IMR-90 (cell line): ENCODE measurements around the gene MICAL3. TPM values are rescaled to one million over a fixed set of nuclear protein-coding genes. Genes with fewer than 3 reads are reported as not detected.
A peak's percentile ranks its signal among the peaks of the same experiment; 100 is the strongest.

Experiments used
- ATAC-seq: fragments of 200-7000 bp; cut with Tn5 transposase; 2 replicates; pipeline ENCODE4 v1.9.1; 2020; ENCODE audit warnings: low read depth, mild to moderate bottlenecking, moderate library complexity
- BruUV-seq: library from RNA; stranded (reverse); fragments of 400-500 nt; replicated peaks from 2 replicates; lab custom pipeline; 2021; lab: Mats Ljungman, UMichigan
- CTCF ChIA-PET: fragments of 300-600 bp; formaldehyde crosslinking; extraction: SDS; loops from one replicate; lab custom pipeline; 2021; ENCODE audit warnings: antibody characterized with exemption; lab: Yijun Ruan, JAX
- POLR2A ChIA-PET: fragments of 300-600 bp; sonication (Branson Sonifier 250); formaldehyde crosslinking; loops from one replicate; lab custom pipeline; 2022; ENCODE audit warnings: antibody characterized with exemption; ENCODE audit not compliant: unreplicated experiment; lab: Charles Lee
- DNase-seq: peaks from one replicate; pipeline ENCODE4 v3.0.0; 2013
- H2AFZ ChIP-seq: replicated peaks from 2 replicates; pipeline ENCODE3; 2013; ENCODE audit warnings: low read length, mild to moderate bottlenecking; ENCODE audit not compliant: poor library complexity
- H2AK5ac ChIP-seq: 2 replicates; pipeline ENCODE4 v1.6.1; 2013; ENCODE audit warnings: low read depth, low read length, inconsistent platforms
- H2AK9ac ChIP-seq: replicated peaks from 2 replicates; pipeline ENCODE3; 2013; ENCODE audit warnings: mild to moderate bottlenecking, low read depth, low read length, moderate library complexity; ENCODE audit not compliant: poor library complexity
- H2BK120ac ChIP-seq: 2 replicates; pipeline ENCODE4 v1.6.1; 2013; ENCODE audit warnings: low read depth, low read length, inconsistent platforms
- H2BK15ac ChIP-seq: 3 replicates; pipeline ENCODE4 v1.6.1; 2013; ENCODE audit warnings: low read depth, low read length, inconsistent platforms
- H2BK20ac ChIP-seq: 2 replicates; pipeline ENCODE4 v1.6.1; 2013; ENCODE audit warnings: low read depth, mild to moderate bottlenecking, inconsistent platforms, low read length, moderate library complexity
- H2BK5ac ChIP-seq: 2 replicates; pipeline ENCODE4 v1.6.1; 2013; ENCODE audit warnings: mild to moderate bottlenecking, low read depth, low read length, inconsistent platforms; ENCODE audit not compliant: poor library complexity, severe bottlenecking
- H3K14ac ChIP-seq: replicated peaks from 2 replicates; pipeline ENCODE4 v1.6.1; 2013; ENCODE audit warnings: low read depth, low read length, inconsistent platforms
- H3K18ac ChIP-seq: 2 replicates; pipeline ENCODE4 v1.6.1; 2013; ENCODE audit warnings: low read depth, low read length, control low read depth
- H3K23ac ChIP-seq: 2 replicates; pipeline ENCODE4 v1.6.1; 2013; ENCODE audit warnings: low read depth, low read length, inconsistent platforms
- H3K27ac ChIP-seq: 2 replicates; pipeline ENCODE4 v1.5.1; 2013; ENCODE audit warnings: mild to moderate bottlenecking, control low read depth, low read length; ENCODE audit not compliant: insufficient read depth
- H3K27me3 ChIP-seq: 2 replicates; pipeline ENCODE4 v1.6.1; 2013; ENCODE audit warnings: low read length; ENCODE audit not compliant: control insufficient read depth, insufficient read depth
- H3K36me3 ChIP-seq: 2 replicates; pipeline ENCODE4 v1.6.1; 2013; ENCODE audit warnings: low read length, mixed read lengths; ENCODE audit not compliant: control insufficient read depth, insufficient read depth
- H3K4ac ChIP-seq: 2 replicates; pipeline ENCODE4 v1.6.1; 2013; ENCODE audit warnings: low read depth, low read length, inconsistent platforms
- H3K4me1 ChIP-seq: 2 replicates; pipeline ENCODE4 v1.6.1; 2013; ENCODE audit warnings: low read length, mixed read lengths; ENCODE audit not compliant: control insufficient read depth, insufficient read depth
- H3K4me2 ChIP-seq: 2 replicates; pipeline ENCODE4 v1.6.1; 2013; ENCODE audit warnings: low read depth, mild to moderate bottlenecking, control low read depth, low read length, moderate library complexity
- H3K4me3 ChIP-seq: 2 replicates; pipeline ENCODE4 v1.5.1; 2013; ENCODE audit warnings: low read depth, mild to moderate bottlenecking, control low read depth, low read length, moderate library complexity; ENCODE audit not compliant: insufficient read depth
- H3K56ac ChIP-seq: 2 replicates; pipeline ENCODE4 v1.6.1; 2013; ENCODE audit warnings: low read length, inconsistent platforms; ENCODE audit not compliant: insufficient read depth; ENCODE audit errors: extremely low read depth
- H3K79me1 ChIP-seq, 2 experiments: 2 replicates each; pipeline ENCODE4 v1.6.1; 2013; ENCODE audit warnings: low read length in 2 of 2, inconsistent platforms in 1 of 2, low read depth in 1 of 2
- H3K9ac ChIP-seq: 2 replicates; pipeline ENCODE4 v1.6.1; 2013; ENCODE audit warnings: low read depth, low read length, control low read depth
- H3K9me1 ChIP-seq: 2 replicates; pipeline ENCODE4 v1.6.1; 2013; ENCODE audit warnings: low read length, inconsistent platforms; ENCODE audit not compliant: insufficient read depth
- H3K9me3 ChIP-seq: 2 replicates; pipeline ENCODE4 v1.6.1; 2013; ENCODE audit warnings: low read length; ENCODE audit not compliant: control insufficient read depth, insufficient read depth
- H4K20me1 ChIP-seq: 2 replicates; pipeline ENCODE4 v1.6.1; 2013; ENCODE audit warnings: low read length, inconsistent platforms; ENCODE audit not compliant: insufficient read depth
- H4K5ac ChIP-seq: 2 replicates; pipeline ENCODE4 v1.6.1; 2013; ENCODE audit warnings: mild to moderate bottlenecking, low read depth, low read length, control low read depth
- H4K8ac ChIP-seq, 2 experiments: 2 replicates each; pipeline ENCODE4 v1.6.1; 2013; ENCODE audit warnings: low read depth in 2 of 2, low read length in 2 of 2, control low read depth in 1 of 2, inconsistent platforms in 1 of 2
- H4K91ac ChIP-seq: 2 replicates; pipeline ENCODE4 v1.6.1; 2013; ENCODE audit warnings: low read depth, low read length, inconsistent platforms; ENCODE audit not compliant: insufficient read depth
- BHLHE40 ChIP-seq: fragments of 150-350 bp; IDR thresholded peaks from 2 replicates; pipeline ENCODE4 v1.6.1; 2016; ENCODE audit warnings: mild to moderate bottlenecking, low read depth, low read length
- CEBPB ChIP-seq: IDR thresholded peaks from 2 replicates; pipeline ENCODE4 v1.6.1; 2012; ENCODE audit warnings: low read depth, low read length, improper control_type of control experiment
- CHD1 ChIP-seq: IDR thresholded peaks from 2 replicates; pipeline ENCODE4 v1.6.1; 2012; ENCODE audit warnings: low read depth, low read length, improper control_type of control experiment
- FOS ChIP-seq: fragments of 150-350 bp; IDR thresholded peaks from 2 replicates; pipeline ENCODE4 v1.6.1; 2016; ENCODE audit warnings: low read depth, low read length
- MAFK ChIP-seq: IDR thresholded peaks from 2 replicates; pipeline ENCODE4 v1.6.1; 2012; ENCODE audit warnings: low read depth, low read length, improper control_type of control experiment
- MAZ ChIP-seq: IDR thresholded peaks from 2 replicates; pipeline ENCODE4 v1.6.1; 2012; ENCODE audit warnings: low read depth, mild to moderate bottlenecking, low read length, improper control_type of control experiment, moderate library complexity, borderline replicate concordance
- MXI1 ChIP-seq: IDR thresholded peaks from 2 replicates; pipeline ENCODE4 v1.6.1; 2012; ENCODE audit warnings: low read depth, mild to moderate bottlenecking, low read length, moderate library complexity, borderline replicate concordance
- NFE2L2 ChIP-seq: fragments of 150-350 bp; IDR thresholded peaks from 2 replicates; pipeline ENCODE4 v1.6.1; 2016; ENCODE audit warnings: low read depth, mild to moderate bottlenecking, low read length
- POLR2A ChIP-seq: IDR thresholded peaks from 2 replicates; pipeline ENCODE4 v1.6.1; 2012; ENCODE audit warnings: mild to moderate bottlenecking, low read depth, low read length
- RAD21 ChIP-seq: IDR thresholded peaks from 2 replicates; pipeline ENCODE4 v1.6.1; 2012; ENCODE audit warnings: low read length, improper control_type of control experiment
- RCOR1 ChIP-seq: IDR thresholded peaks from 2 replicates; pipeline ENCODE4 v1.6.1; 2012; ENCODE audit warnings: mild to moderate bottlenecking, low read length, improper control_type of control experiment; ENCODE audit not compliant: insufficient replicate concordance
- RFX5 ChIP-seq: IDR thresholded peaks from 2 replicates; pipeline ENCODE4 v1.8.0; 2012; ENCODE audit warnings: low read depth, mild to moderate bottlenecking, low read length, moderate library complexity
- SMC3 ChIP-seq: fragments of 150-350 bp; IDR thresholded peaks from 2 replicates; pipeline ENCODE4 v1.6.1; 2016; ENCODE audit warnings: low read depth, mild to moderate bottlenecking, antibody characterized with exemption, low read length, moderate library complexity
- WGBS, 2 experiments: methylation state at CpG; one replicate each; pipeline versions ENCODE4 v1.1.5 to v1.1.7; 2013; ENCODE audit warnings: missing lambda C conversion rate in 2 of 2; ENCODE audit not compliant: insufficient read length in 1 of 2; ENCODE audit errors: extremely low coverage in 2 of 2; 5-methylcytosine and 5-hydroxymethylcytosine counted together
- dilution Hi-C: fragments of 300-500 bp; cut with HindIII; formaldehyde crosslinking; loops from one replicate; pipeline ENCODE4 v1.14.3; 2018; ENCODE audit warnings: low sequenced_read_pairs; ENCODE audit not compliant: unreplicated experiment
- in situ Hi-C: fragments of 300-500 bp; cut with MboI; formaldehyde crosslinking; loops from 3 replicates; pipeline ENCODE4 v1.14.3; 2019; ENCODE audit warnings: low sequenced_read_pairs, inconsistent platforms, mixed read lengths
- intact Hi-C: fragments of 100-400 bp; cut with micrococcal nuclease; formaldehyde crosslinking; loops from 2 replicates; pipeline ENCODE4 v1.10.0; 2022
- polyA plus RNA-seq, 3 experiments: library from polyadenylated mRNA; depleted of rRNA; stranded (reverse); fragments of >200 nt; gene quantifications; 2 replicates each; pipeline ENCODE4 v1.2.3, GENCODE V29; 2012; ENCODE audit warnings: low replicate concordance in 1 of 3
- total RNA-seq: library from RNA; depleted of rRNA; stranded (reverse); fragments of >200 nt; gene quantifications from 2 replicates; pipeline ENCODE4 v1.2.3, GENCODE V29; 2012
- TF ChIP-seq, protein P1 (sequence below): fragments of 150-350 bp; IDR thresholded peaks from 2 replicates; pipeline ENCODE4 v1.6.1; 2016; ENCODE audit warnings: low read depth, mild to moderate bottlenecking, low read length, moderate library complexity, borderline replicate concordance
- TF ChIP-seq, protein P2 (sequence below): fragments of 150-350 bp; IDR thresholded peaks from 2 replicates; pipeline ENCODE4 v1.6.1; 2017; ENCODE audit warnings: mild to moderate bottlenecking, antibody characterized with exemption, low read length, low read depth
- TF ChIP-seq, protein P3 (sequence below): conservative IDR thresholded peaks from 2 replicates; pipeline ENCODE4 v1.5.1; 2012; ENCODE audit warnings: mild to moderate bottlenecking, low read depth, low read length, improper control_type of control experiment

The MICAL3 gene
- total and polyA plus RNA-seq, 2 of the 4 experiments (the other 2 are of a cell fraction): 17.6 to 26.8 TPM

DNA sequence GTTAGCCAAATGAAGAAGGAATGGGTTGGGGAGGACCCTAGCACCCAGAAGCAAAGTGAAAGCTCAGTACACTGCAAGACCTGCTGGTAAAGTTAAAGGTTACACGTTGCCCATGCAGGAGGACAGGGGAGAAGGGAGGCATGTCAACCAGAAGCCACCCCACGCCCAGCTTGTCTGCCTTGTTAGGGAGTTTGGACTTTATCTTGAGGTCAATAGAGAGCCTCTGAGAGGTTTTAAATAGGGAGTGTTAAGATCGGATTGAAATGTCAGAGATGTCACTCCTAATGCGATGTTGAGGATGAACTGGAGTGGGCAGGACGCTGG, 34.7 kb upstream of the MICAL3 start:
- in situ Hi-C loops: loop anchor here (25.0 kb wide), 1 partner anchor 497 kb away; the partner anchor contains the start of gene SLC25A18

More for the DNA sequence above, 34.7 kb upstream of the MICAL3 start:
- H3K79me1 ChIP-seq: no peaks in the 10 kb centered on the region
- H2BK5ac ChIP-seq: no peak overlapping the region
- no peak overlapping the region for H3K14ac ChIP-seq
- H3K4ac ChIP-seq: peak overlapping the region; percentile 43; the same call in 1 of the 2 replicates
- H2BK15ac ChIP-seq: peak overlapping the region; percentile 53; the same call in 2 of the 3 replicates
- ChIA-PET CTCF (interaction anchor here (1.4 kb wide), 1 partner anchor 17 kb away, joined by 4 read pairs; no protein-coding TSS in a partner anchor), POLR2A (no interaction called here)
- H4K91ac ChIP-seq: peak overlapping the region; percentile 49; the same call in 1 of the 2 replicates
- no peak overlapping the region for H3K4me3 ChIP-seq
- H3K9me1 ChIP-seq: peaks cover 16% of the 10 kb centered on the region
- no peaks in the 10 kb centered on the region for H3K27me3 ChIP-seq
- TF ChIP-seq FOS (no peak), CHD1 (no peak), RCOR1 (no peak), MAFK (no peak), RAD21 (no peak), SMC3 (no peak), RFX5 (no peak), POLR2A (no peak), NFE2L2 (no peak), CEBPB (no peak), MAZ (no peak), BHLHE40 (no peak), MXI1 (no peak)
- TF ChIP-seq, protein P1, sequence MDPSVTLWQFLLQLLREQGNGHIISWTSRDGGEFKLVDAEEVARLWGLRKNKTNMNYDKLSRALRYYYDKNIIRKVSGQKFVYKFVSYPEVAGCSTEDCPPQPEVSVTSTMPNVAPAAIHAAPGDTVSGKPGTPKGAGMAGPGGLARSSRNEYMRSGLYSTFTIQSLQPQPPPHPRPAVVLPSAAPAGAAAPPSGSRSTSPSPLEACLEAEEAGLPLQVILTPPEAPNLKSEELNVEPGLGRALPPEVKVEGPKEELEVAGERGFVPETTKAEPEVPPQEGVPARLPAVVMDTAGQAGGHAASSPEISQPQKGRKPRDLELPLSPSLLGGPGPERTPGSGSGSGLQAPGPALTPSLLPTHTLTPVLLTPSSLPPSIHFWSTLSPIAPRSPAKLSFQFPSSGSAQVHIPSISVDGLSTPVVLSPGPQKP: no peak
- TF ChIP-seq, protein P2, sequence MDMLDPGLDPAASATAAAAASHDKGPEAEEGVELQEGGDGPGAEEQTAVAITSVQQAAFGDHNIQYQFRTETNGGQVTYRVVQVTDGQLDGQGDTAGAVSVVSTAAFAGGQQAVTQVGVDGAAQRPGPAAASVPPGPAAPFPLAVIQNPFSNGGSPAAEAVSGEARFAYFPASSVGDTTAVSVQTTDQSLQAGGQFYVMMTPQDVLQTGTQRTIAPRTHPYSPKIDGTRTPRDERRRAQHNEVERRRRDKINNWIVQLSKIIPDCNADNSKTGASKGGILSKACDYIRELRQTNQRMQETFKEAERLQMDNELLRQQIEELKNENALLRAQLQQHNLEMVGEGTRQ: no peak
- TF ChIP-seq, protein P3, sequence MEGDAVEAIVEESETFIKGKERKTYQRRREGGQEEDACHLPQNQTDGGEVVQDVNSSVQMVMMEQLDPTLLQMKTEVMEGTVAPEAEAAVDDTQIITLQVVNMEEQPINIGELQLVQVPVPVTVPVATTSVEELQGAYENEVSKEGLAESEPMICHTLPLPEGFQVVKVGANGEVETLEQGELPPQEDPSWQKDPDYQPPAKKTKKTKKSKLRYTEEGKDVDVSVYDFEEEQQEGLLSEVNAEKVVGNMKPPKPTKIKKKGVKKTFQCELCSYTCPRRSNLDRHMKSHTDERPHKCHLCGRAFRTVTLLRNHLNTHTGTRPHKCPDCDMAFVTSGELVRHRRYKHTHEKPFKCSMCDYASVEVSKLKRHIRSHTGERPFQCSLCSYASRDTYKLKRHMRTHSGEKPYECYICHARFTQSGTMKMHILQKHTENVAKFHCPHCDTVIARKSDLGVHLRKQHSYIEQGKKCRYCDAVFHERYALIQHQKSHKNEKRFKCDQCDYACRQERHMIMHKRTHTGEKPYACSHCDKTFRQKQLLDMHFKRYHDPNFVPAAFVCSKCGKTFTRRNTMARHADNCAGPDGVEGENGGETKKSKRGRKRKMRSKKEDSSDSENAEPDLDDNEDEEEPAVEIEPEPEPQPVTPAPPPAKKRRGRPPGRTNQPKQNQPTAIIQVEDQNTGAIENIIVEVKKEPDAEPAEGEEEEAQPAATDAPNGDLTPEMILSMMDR: no peak
- H2AK5ac ChIP-seq: peak overlapping the region; percentile 85; the same call in 1 of the 2 replicates
- no peak overlapping the region for H4K8ac ChIP-seq
- H3K27ac ChIP-seq: no peak overlapping the region
- H2BK20ac ChIP-seq: no peak overlapping the region
- no peak overlapping the region for H2AK9ac ChIP-seq
- H3K18ac ChIP-seq: no peak overlapping the region
- intact Hi-C loops: no loop called here
- H3K56ac ChIP-seq: no peak overlapping the region
- H3K9me3 ChIP-seq: no peaks in the 10 kb centered on the region
- peak overlapping the region; percentile 20; the same call in 1 of the 2 replicates for H2BK120ac ChIP-seq
- H4K5ac ChIP-seq: no peak overlapping the region
- H2AFZ ChIP-seq: no peak overlapping the region
- dilution Hi-C loops: no loop called here
- 90% methylated on average over 4 of the region's 5 CpGs; no CpG with 5 or more reads in 1 of the 2 experiments for WGBS, 2 experiments
- H3K36me3 ChIP-seq: no peaks in the 10 kb centered on the region
- no peaks in the 10 kb centered on the region for H4K20me1 ChIP-seq
- peaks cover 20% of the 10 kb centered on the region for H3K4me1 ChIP-seq
- DNase-seq (no peak), ATAC-seq (no peak)
- BruUV-seq: no TSS peak
- H3K9ac ChIP-seq: no peak overlapping the region
- H3K4me2 ChIP-seq: no peak overlapping the region
- H3K23ac ChIP-seq: no peak overlapping the region
